Right lobe of liver (tissue), 4 donors: Measurements from ENCODE around the gene SSBP4.

Experiments
- POLR2A ChIP-seq: fragments of 450-650 bp; IDR thresholded peaks from one replicate; pipeline ENCODE4 v1.6.1; 2017; ENCODE audit warnings: antibody characterized with exemption, mild to moderate bottlenecking
- TF ChIP-seq, protein P1 (sequence below), 4 donors: fragments of 200-600 bp in 3 of 4; fragments of 450-650 bp in 1 of 4; IDR thresholded peaks; one replicate each; pipeline versions ENCODE4 v1.5.1 to v1.8.0; 2016 to 2022; ENCODE audit warnings: antibody characterized with exemption in 4 of 4, mild to moderate bottlenecking in 2 of 4
- donor health status: DM: no; HTN: no; CAD: no.
- donor health status: DM: no; HTN: no; CAD: no.
- donor health status: DM: no; HTN: yes; CAD: no.

DNA sequence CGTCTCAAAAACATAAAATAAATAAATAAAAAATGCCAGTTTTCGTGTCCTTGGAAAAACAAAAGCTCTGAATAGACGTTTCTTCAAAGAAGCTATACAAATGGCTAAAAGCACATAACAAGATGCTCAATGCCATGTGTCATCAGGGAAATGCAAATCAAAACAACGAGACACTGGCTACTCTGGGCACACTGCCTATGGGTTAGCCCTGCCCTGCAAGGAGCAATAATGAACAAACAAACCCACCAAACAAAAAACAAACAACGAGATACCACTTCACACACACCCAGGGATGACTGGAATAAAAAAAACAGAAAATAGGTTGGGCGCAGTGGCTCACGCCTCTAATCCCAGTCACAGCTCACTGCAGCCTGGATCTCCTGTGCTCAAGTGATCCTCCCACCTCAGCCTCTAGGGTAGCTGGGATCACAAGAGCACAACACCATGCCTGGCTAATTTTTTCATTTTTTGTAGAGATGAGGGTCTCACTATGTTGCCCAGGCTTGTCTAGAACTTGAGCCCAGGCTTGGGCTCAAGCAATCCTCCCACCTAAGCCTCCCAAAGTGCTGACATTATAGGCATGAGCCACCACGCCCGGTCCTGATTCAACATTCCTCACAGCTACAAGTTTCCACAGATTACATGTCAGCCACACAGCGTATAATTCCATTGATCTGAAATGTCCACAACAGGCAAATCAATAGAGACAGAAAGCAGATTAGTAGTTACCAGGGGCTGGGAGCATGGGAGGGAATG is 34.2 kb downstream of the SSBP4 start:
- TF ChIP-seq, protein P1, sequence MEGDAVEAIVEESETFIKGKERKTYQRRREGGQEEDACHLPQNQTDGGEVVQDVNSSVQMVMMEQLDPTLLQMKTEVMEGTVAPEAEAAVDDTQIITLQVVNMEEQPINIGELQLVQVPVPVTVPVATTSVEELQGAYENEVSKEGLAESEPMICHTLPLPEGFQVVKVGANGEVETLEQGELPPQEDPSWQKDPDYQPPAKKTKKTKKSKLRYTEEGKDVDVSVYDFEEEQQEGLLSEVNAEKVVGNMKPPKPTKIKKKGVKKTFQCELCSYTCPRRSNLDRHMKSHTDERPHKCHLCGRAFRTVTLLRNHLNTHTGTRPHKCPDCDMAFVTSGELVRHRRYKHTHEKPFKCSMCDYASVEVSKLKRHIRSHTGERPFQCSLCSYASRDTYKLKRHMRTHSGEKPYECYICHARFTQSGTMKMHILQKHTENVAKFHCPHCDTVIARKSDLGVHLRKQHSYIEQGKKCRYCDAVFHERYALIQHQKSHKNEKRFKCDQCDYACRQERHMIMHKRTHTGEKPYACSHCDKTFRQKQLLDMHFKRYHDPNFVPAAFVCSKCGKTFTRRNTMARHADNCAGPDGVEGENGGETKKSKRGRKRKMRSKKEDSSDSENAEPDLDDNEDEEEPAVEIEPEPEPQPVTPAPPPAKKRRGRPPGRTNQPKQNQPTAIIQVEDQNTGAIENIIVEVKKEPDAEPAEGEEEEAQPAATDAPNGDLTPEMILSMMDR (IDR thresholded peaks at IDR 0.05): no peak
- TF ChIP-seq POLR2A: no peak
